Dedifferentiated amniotic fluid mesenchymal stem cell (primary cell): ENCODE results near the gene CCNI2.

Experiments used
- DNase-seq: peaks from one replicate; pipeline ENCODE4 v3.0.0-alpha.2; 2016; ENCODE audit errors: extremely low spot score

CCNI2 gene, protein sequence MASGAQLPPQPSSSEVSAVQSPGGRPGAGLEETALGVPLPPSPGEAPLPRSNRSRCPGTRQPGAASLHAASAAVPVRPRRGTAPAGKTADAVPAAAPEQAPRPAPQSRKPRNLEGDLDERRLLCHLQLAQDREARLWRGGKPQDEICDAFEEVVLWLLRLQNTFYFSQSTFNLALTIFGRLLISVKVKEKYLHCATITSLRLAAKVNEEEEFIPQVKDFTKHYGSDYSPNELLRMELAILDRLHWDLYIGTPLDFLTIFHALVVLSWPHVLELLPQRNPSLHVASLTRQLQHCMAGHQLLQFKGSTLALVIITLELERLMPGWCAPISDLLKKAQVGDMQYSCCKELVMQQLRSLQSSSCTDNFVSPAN

DNA sequence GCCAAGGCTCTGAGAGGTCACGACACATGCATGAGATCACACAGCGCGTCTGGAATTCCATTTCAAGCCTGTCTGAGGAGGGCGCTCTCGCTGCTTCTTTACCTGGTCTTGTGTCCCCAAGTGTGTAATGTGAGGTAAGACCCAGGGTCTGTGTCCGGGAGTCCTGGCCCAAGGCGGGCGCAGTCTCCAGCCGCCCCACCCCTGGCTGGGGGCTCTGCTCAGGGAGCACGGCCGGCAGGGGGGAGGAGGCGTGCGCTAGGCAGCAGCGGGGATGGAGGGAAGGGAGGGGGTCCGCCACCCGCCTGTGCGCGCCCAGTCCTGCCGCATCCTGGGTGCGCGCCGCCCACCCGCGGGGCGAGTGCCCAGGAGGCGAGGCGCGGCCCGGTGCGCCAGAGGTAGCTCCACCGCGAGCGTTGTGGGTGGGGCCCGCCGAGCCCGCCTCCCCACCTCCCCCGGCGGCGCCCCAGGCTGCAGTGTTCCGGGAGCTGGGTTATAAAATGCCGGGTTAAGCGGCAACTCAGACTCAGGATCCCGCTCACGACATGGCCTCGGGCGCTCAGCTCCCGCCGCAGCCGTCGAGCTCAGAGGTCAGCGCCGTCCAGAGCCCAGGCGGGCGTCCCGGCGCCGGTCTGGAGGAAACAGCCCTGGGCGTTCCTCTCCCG lies at the start of gene CCNI2:
Gene CCNI2 (plus strand): TSS at position 473 of the 662 bp plus-strand sequence. CDS start 70 bp downstream, at position 543.
- DNase-seq, result no peak

GRCh38 chr5:132704875-132705274 lies 42.4 kb upstream of the CCNI2 start:
- DNase-seq, result peak; percentile 32

GRCh38 chr5:132708645-132709044 lies 38.6 kb upstream of the CCNI2 start:
- no peak for DNase-seq

DNA sequence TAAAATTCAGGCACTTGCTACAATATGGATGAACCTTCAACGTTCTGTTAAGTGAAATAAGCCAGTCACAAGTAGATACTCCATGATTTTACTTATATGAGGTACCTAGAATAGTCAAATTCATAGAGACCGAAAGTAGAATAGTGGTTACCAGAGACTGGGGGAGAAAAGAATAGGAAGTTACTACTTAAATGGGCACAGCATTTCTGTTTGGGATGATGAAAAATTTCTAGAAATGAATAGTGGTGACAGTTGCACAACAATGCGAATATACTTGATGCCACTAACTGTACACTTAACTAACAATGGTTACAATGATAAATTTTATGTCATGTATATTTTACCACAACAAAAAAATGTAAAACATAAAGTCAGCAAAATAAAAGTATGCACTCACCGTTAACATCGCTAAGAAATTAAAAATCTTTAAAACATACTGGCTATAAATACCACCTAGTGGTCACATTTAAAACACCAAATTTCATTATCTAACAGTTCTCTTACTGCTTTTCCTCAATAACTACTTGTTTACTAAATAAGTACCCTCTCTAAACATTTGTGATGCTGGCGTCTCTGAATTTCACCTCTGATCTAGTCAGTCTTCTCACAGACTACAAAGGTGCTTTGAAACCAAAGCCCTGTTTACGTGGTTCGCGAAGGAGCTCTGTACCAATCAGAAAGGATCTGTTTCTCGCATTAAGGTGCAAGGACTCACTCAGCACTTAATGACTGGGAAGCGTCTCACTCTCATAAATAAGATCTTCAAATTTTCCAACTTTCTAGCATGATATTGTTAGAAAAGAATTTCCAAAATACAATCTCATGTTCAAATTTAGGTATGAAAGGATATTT lies 32.5 kb upstream of the CCNI2 start:
- DNase-seq, result no peak

DNA sequence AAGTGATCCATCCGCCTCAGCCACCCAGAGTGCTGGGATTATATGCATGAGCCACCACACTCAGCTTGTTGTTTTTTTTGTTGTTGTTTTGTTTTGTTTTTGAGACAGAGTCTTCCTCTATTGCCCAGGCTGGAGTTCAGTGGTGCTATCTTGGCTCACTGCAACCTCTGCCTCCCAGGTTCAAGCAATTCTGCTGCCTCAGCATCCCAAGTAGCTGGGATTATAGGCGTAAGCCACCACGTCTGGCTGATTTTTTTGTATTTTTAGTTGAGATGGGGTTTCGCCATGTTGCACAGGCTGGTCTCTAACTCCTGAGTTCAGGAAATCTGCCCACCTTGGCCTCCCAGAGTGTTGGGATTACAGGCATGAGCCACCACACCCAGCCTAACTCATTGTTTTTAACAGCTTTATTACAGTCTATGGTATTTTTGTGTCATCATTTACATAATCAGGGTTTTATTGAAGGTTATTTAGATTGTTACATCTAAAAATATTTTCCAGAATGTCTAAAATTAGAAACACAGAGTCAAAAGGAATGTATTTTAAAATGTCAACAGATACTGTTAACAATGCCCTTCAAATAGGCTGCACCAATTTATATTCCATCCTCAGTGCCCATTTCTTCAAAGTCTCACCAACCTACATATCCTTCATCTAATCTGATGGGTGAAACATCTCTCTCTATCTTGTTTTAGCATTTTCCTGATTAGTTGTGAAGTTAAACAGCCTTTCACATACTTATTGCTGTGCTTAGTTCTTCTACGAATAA lies 28.5 kb upstream of the CCNI2 start:
- DNase-seq, result no peak

- DNase-seq, result no peak
Observed at GRCh38 chr5:132725745-132726144, 21.5 kb upstream of the CCNI2 start.

DNA sequence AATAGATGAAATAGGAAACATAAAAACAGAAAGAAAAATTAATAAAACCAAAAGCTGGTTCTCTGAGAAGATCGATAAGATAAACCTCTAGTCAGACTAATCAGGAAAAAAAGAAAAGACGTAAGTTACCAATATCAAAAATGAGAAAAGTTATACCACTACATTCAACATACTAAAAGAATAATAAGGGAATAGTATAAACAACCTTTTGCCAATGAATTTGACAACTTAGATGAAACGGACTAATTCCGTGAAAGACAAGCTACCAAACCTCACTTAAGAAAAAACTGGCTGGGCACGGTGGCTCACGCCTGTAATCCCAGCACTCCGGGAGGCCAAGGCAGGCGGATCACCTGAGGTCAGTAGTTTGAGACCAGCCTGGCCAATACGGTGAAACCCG lies 17.3 kb upstream of the CCNI2 start:
- DNase-seq, result no peak

DNA sequence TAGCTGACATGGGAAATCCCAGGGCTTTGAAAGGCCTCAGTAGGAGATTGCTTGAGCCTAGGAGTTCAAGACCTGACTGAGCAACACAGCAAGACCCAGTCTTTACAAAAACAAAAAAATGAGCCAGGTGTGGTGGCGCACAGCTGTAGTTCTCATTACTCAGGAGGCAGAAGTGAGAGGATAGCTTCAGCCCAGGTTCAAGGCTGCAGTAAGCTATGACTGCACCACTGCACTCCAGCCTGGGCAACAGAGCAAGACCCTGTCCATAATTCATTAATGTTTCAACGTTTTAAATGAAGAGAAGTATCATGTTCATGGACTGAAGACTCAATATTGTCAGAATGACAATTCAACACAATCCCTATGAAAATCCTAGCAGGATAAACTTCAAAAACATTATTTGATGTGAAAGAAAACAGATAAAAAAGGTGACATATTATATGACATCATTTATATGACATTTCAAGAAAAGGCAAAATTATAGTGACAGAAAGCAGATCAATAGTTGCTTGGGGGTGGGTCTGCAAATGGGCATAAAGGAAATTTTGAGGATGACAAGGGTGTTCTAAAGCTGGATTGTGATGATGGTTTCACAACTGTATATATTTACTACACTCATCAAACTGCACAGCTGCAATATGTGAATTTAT lies 13.6 kb upstream of the CCNI2 start:
- no peak for DNase-seq

GRCh38 chr5:132734687-132735086 lies 12.5 kb upstream of the CCNI2 start:
- no peak for DNase-seq

GRCh38 chr5:132736853-132737833 lies 10.1 kb upstream of the CCNI2 start, which contains the start of gene KIF3A:
KIF3A (minus strand) TSS chr5:132737546; CDS start chr5:132737419, 127 bp downstream.
- DNase-seq, result peak; percentile 96

DNA sequence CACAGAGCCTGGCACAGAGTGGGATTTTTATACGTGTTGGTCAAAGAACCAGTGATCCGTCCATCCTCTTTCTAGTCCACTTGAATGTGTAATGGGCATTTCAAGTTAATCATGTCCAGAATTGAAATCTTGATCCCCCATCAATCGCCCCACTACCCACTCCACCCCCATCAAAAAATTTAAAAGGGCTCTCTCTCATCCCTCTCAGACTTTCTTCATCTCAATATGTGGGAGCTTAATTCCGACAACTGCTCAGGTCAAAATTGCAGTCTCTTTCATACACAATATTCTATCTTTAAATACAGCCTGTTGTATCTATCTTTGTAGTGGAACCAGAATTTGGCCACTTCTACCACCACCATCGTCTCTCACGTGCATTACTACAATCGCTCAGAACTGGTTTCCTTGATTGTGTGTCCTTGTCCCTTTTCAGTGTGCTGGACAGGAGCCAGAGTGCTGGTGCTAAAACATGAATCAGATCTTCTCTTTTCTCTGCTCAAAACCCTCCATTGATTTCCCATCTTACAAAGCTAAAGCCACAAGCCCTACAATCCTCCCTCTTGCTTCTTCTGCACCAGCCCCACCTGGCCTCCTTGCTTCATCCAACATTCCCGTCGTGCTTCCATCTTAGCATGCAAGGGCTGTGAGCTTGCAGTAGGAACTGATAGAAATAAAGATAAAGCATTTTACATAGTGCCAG lies 9.1 kb upstream of the CCNI2 start:
- DNase-seq, result no peak

- DNase-seq, result no peak
Observed at GRCh38 chr5:132739232-132739631, 8.0 kb upstream of the CCNI2 start.

DNA sequence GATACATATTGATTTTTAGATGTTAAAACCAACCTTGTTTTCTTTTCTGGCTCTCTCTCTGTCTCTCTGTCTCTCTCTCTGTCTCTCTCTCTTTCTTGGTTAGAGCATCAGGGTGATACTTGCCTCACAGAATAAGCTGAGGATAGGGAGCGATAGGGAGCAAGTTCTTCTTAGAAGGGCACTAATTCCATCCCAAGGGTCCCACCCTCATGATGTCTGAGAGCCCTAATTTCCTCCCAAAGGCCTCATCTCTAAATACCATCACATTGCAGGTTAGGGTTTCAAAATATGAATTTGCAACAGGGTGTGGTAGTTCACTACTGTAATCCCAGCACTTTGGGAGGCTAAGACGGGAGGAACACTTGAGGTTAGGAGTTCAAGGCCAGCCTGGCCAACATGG lies 5.1 kb upstream of the CCNI2 start:
- no peak for DNase-seq

DNA sequence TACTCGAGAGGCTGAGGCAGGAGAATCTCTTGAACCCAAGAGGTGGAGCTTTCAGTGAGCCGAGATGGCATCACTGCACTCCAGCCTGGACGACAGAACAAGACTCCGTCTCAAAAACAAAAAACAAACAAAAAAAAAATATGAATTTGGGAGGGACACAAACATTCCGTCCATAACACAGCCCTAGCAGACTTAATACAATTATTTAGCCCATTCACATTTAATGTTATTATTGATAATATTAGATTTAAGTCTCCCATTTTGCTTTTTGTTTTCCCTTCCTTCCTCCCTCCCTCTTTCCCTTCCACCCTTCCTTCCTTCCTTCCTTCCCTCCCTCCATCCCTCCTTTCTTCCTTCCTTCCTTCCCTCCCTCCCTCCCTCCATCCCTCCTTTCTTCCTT lies 4.6 kb upstream of the CCNI2 start:
- DNase-seq, result no peak

GRCh38 chr5:132744659-132745058 lies 2.6 kb upstream of the CCNI2 start:
- no peak for DNase-seq

DNA sequence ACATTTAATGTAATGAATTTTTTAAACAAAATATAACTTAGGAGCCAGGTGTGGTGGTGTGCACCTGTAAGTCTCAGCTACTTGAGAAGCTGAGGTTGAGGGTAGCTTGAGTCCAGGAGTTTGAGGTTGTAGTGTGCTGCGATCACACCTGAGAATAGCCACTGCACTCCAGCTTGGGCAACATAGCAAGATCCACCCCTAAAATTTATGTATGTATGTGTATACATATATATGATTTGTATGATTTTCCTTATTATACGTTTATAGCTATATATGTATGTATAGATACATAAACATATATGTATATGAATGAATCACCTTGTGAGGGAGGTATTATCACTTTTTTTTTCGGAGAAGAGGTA lies 653 bp upstream of the CCNI2 start:
- DNase-seq, result no peak

- no peak for DNase-seq
Observed at GRCh38 chr5:132747616-132748440, 602 bp downstream of the CCNI2 start.

DNA sequence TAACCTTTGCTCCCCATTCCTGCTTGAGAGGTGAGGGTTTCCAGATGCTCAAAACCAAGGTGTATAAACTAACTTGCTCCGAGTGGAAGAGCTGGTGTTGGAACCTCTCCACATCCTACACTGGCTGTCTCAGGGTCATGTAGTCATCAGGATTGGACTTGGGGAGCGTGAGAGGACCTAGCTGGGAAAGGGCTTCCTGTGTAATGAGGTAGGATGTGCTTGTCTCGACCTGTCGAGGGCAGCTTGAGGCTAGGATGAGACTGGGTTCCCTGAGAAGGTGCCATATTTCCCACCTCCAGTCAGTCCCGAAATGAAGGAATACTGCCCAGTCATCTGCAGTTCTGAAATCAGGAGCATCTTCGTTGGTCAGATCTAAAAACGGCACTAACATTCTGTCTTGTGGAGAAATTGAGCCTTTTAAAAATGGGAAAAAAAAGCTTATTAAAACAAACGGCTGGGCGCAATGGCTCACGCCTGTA lies 1.3 kb downstream of the CCNI2 start:
- DNase-seq, result no peak
